HG02852 (cell line): ENCODE measurements around the gene PRDM15.

Experiments
- ATAC-seq: cut with Tn5 transposase; IDR thresholded peaks from one replicate; pipeline ENCODE4 v1.9.1; 2021; ENCODE audit warnings: mild to moderate bottlenecking, moderate library complexity; ENCODE audit not compliant: unreplicated experiment

PRDM15 gene

GRCh38 chr21:41879190-41879998, at the start of gene PRDM15:
Gene PRDM15, minus strand, starts transcription at chr21:41879344. Its CDS starts 18,981 bp downstream, at chr21:41860363.
- peak; percentile 62 for ATAC-seq

GRCh38 chr21:41928621-41929220, 49.6 kb upstream of the PRDM15 start:
- peak; percentile 39 for ATAC-seq

- no peak for ATAC-seq
These were observed 48.7 kb upstream of the PRDM15 start for GRCh38 chr21:41927727-41928409.

- no peak for ATAC-seq
These were observed 47.6 kb upstream of the PRDM15 start for GRCh38 chr21:41926807-41927171.

- ATAC-seq: no peak
These were observed 47.1 kb upstream of the PRDM15 start for GRCh38 chr21:41926117-41926806.

- ATAC-seq: no peak
These were observed 46.6 kb upstream of the PRDM15 start for GRCh38 chr21:41925767-41926116.

- ATAC-seq: no peak
These were observed 45.2 kb upstream of the PRDM15 start for GRCh38 chr21:41924368-41924754.

- ATAC-seq: no peak
These were observed 44.7 kb upstream of the PRDM15 start for GRCh38 chr21:41923631-41924367.

- ATAC-seq: no peak
These were observed 44.0 kb upstream of the PRDM15 start for GRCh38 chr21:41923186-41923585.

- no peak for ATAC-seq
These were observed 41.9 kb upstream of the PRDM15 start for GRCh38 chr21:41921021-41921420.

GRCh38 chr21:41920476-41920875, 41.3 kb upstream of the PRDM15 start:
- ATAC-seq: no peak

GRCh38 chr21:41919666-41920398, 40.7 kb upstream of the PRDM15 start:
- ATAC-seq: no peak

GRCh38 chr21:41918561-41919358, 39.6 kb upstream of the PRDM15 start:
- no peak for ATAC-seq

- ATAC-seq: no peak
These were observed 38.4 kb upstream of the PRDM15 start for GRCh38 chr21:41917531-41917930.

GRCh38 chr21:41916888-41917433, 37.8 kb upstream of the PRDM15 start:
- ATAC-seq: no peak

- no peak for ATAC-seq
These were observed 35.8 kb upstream of the PRDM15 start for GRCh38 chr21:41914965-41915364.

GRCh38 chr21:41914358-41914757, 35.2 kb upstream of the PRDM15 start:
- ATAC-seq: no peak

GRCh38 chr21:41913230-41913629, 34.1 kb upstream of the PRDM15 start:
- ATAC-seq: no peak

GRCh38 chr21:41908829-41909228, 29.7 kb upstream of the PRDM15 start:
- no peak for ATAC-seq
